Neuronal stem cell (in vitro differentiated cells): ENCODE data around the gene SEPTIN5.

Experiments used
- DNase-seq: peaks from one replicate; pipeline ENCODE4 v3.0.0-alpha.2; 2013; ENCODE audit warnings: low spot score
- H2AFZ ChIP-seq: one replicate; pipeline ENCODE4 v1.6.1; 2013; ENCODE audit warnings: mild to moderate bottlenecking, low read length, inconsistent platforms
- H2AK5ac ChIP-seq: 2 replicates; pipeline ENCODE4 v1.6.1; 2013; ENCODE audit warnings: low read depth, mild to moderate bottlenecking, inconsistent platforms, low read length, moderate library complexity, mixed read lengths
- H2BK120ac ChIP-seq: 2 replicates; pipeline ENCODE4 v1.6.1; 2013; ENCODE audit warnings: low read depth, mild to moderate bottlenecking, inconsistent platforms, low read length, moderate library complexity, mixed read lengths
- H2BK12ac ChIP-seq: one replicate; pipeline ENCODE4 v1.6.1; 2013; ENCODE audit warnings: low read length, inconsistent platforms
- H2BK15ac ChIP-seq: 2 replicates; pipeline ENCODE4 v1.6.1; 2013; ENCODE audit warnings: mild to moderate bottlenecking, low read length, inconsistent platforms, mixed read lengths
- H2BK5ac ChIP-seq: one replicate; pipeline ENCODE4 v1.6.1; 2013; ENCODE audit warnings: inconsistent platforms, mild to moderate bottlenecking, low read length, moderate library complexity
- H3K14ac ChIP-seq: one replicate; pipeline ENCODE4 v1.6.1; 2013; ENCODE audit warnings: low read length, inconsistent platforms
- H3K18ac ChIP-seq: 2 replicates; pipeline ENCODE4 v1.6.1; 2013; ENCODE audit warnings: low read length, inconsistent platforms
- H3K23ac ChIP-seq: 2 replicates; pipeline ENCODE4 v1.6.1; 2013; ENCODE audit warnings: low read depth, mild to moderate bottlenecking, mixed read lengths, low read length, inconsistent platforms; ENCODE audit not compliant: poor library complexity
- H3K27ac ChIP-seq: replicated peaks from 3 replicates; pipeline ENCODE4 v1.5.1; 2013; ENCODE audit warnings: low read length, inconsistent platforms
- H3K27me3 ChIP-seq, 3 experiments: 2 replicates each; pipeline ENCODE4 v1.6.1; 2013; ENCODE audit warnings: low read length in 3 of 3, mild to moderate bottlenecking in 2 of 3, inconsistent platforms in 1 of 3, low read depth in 1 of 3, mixed read lengths in 1 of 3, moderate library complexity in 1 of 3; ENCODE audit not compliant: control insufficient read depth in 3 of 3, insufficient read depth in 3 of 3
- H3K36me3 ChIP-seq, 2 donors: replicated peaks in 1 of 2; 2 replicates each; pipeline ENCODE4 v1.6.1; 2013; ENCODE audit warnings: low read length in 2 of 2; ENCODE audit not compliant: control insufficient read depth in 2 of 2, insufficient read depth in 2 of 2
- H3K4ac ChIP-seq: 2 replicates; pipeline ENCODE4 v1.6.1; 2013; ENCODE audit warnings: inconsistent platforms, mild to moderate bottlenecking, low read length, moderate library complexity
- H3K4me1 ChIP-seq, 2 donors: 1 replicate in 1 of 2; 2 replicates in 1 of 2; pipeline ENCODE4 v1.6.1; 2013; ENCODE audit warnings: low read length in 2 of 2, low read depth in 1 of 2; ENCODE audit not compliant: control insufficient read depth in 2 of 2, insufficient read depth in 1 of 2
- H3K4me2 ChIP-seq: one replicate; pipeline ENCODE4 v1.6.1; 2013; ENCODE audit warnings: mild to moderate bottlenecking, low read length, inconsistent platforms; ENCODE audit not compliant: insufficient read depth, poor library complexity, severe bottlenecking
- H3K4me3 ChIP-seq, 2 donors: 2 replicates each; pipeline ENCODE4 v1.5.1; 2013; ENCODE audit warnings: low read length in 2 of 2, mild to moderate bottlenecking in 2 of 2, inconsistent platforms in 1 of 2, moderate library complexity in 1 of 2
- H3K79me1 ChIP-seq: one replicate; pipeline ENCODE4 v1.6.1; 2013; ENCODE audit warnings: low read depth, mild to moderate bottlenecking, inconsistent platforms, low read length, moderate library complexity
- H3K9ac ChIP-seq: one replicate; pipeline ENCODE4 v1.6.1; 2013; ENCODE audit warnings: mild to moderate bottlenecking, low read depth, low read length, inconsistent platforms; ENCODE audit not compliant: poor library complexity
- H3K9me3 ChIP-seq, 2 donors: replicated peaks in 1 of 2; 2 replicates each; pipeline versions ENCODE3 to v1.6.1; 2013; ENCODE audit warnings: low read length in 2 of 2, mild to moderate bottlenecking in 2 of 2, inconsistent platforms in 1 of 2, low read depth in 1 of 2, mixed read lengths in 1 of 2, moderate library complexity in 1 of 2; ENCODE audit not compliant: control insufficient read depth in 2 of 2, insufficient read depth in 1 of 2
- H4K8ac ChIP-seq: one replicate; pipeline ENCODE4 v1.6.1; 2013; ENCODE audit warnings: low read depth, mild to moderate bottlenecking, inconsistent platforms, low read length, moderate library complexity
- H4K91ac ChIP-seq: one replicate; pipeline ENCODE4 v1.6.1; 2013; ENCODE audit warnings: low read length, low read depth, mild to moderate bottlenecking, inconsistent platforms; ENCODE audit not compliant: poor library complexity
- WGBS, 2 donors: extraction: QIAGEN DNeasy Blood & Tissue Kit; methylation state at CpG; one replicate each; pipeline ENCODE4 v1.1.7; 2013; ENCODE audit warnings: missing lambda C conversion rate in 2 of 2, mixed read lengths in 1 of 2; ENCODE audit not compliant: insufficient read length in 2 of 2, insufficient replicate concordance in 1 of 2; ENCODE audit errors: extremely low coverage in 2 of 2; 5-methylcytosine and 5-hydroxymethylcytosine counted together

SEPTIN5 gene

DNA sequence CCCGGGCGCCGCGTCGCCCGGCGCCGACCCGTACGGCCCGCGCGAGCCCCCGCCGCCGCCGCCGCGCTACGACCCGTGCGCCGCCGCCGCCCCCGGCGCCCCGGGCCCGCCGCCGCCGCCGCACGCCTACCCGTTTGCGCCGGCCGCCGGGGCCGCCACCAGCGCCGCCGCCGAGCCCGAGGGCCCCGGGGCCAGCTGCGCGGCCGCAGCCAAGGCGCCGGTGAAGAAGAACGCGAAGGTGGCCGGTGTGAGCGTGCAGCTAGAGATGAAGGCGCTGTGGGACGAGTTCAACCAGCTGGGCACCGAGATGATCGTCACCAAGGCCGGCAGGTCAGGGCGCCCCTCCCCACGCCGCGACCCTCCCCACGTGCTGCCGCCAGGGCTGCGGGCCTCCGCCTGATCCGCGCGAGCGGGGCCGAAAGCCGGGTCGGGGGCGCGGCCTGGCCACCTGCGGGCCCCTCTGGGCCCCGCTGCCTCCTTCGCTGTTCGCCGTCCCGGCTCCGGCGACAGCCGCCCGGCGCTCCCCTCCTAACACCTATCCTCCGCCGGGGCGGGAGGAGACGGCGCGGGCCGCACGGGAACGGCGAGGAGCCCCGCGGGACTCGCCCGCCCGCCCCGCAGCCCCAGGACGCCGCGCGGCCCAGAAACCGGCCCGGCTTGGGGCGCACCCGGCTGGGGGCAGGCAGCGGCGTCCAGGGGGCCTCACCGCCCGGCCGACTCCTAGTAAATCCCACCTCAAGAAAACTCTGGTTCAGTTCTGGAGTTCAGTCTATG, 46.8 kb downstream of the SEPTIN5 start:
- Histone ChIP-seq H3K23ac (peak overlapping the region; percentile 94), H3K14ac (peak overlapping the region; percentile 71), H2BK12ac (peak overlapping the region; percentile 58), H3K27ac (no peak overlapping the region), H3K18ac (peak overlapping the region; percentile 93), H2BK120ac (no peak overlapping the region), H2AFZ (peak overlapping the region; percentile 81), H3K9me3 (peaks cover 6 to 14% of the 10 kb centered on the region in 2 donors), H3K4ac (no peak overlapping the region), H2BK15ac (no peak overlapping the region), H3K4me1 (peaks cover 6 to 11% of the 10 kb centered on the region in 2 donors), H3K27me3 (peaks cover 83 to 96% (median 93%) of the 10 kb centered on the region in 3 experiments), H3K4me2 (peak overlapping the region; percentile 69), H3K79me1 (no peaks in the 10 kb centered on the region), H3K36me3 (no peaks in the 10 kb centered on the region), H2BK5ac (no peak overlapping the region), H4K91ac (no peak overlapping the region), H3K4me3 (peak overlapping the region; percentile 17 to 61), H4K8ac (no peak overlapping the region), H3K9ac (peak overlapping the region; percentile 44), H2AK5ac (no peak overlapping the region)
- no CpG with 5 or more reads among the region's 117 CpGs for WGBS, 2 donors
- no peak for DNase-seq

DNA sequence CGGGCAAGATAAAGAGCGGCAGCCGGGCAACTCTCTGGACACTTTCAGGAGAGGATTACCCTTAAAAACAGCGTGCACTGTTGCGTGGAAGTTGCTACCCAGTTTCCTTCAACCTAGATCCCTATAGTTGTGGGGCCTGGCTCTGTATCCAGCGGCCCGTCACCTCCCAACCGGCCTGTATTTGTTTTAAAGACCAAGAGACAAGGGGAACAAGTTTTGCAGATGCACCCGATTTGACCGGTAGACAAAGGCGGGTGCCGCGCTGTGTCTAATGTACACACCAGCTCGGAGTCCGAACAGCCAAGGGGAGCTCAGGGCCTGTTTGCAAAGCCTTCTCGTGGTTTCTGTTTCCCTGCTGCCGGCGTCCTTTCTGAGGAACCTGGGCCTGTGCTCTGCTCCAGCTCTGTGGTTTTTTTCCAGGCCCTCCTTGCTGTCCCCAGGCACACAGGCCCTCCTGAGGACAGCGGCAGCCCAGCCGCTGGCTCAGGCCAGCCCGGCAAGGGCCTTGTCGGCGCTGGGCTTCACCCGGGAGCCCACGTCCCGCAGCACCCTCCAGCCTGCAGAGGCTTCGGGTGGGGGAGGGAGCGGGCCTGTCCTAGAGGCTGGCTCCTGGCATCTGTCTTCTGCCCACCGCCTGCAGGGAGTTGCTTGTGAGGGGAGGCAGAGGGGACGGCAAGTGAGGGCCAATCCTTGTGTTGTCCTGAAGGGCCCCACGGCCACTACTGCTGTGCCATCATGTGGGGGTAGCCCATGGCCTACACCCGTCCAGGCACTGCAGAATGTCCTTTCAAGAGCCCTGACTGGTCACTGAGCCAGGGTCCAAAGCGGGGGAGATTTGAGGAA, 47.6 kb downstream of the SEPTIN5 start:
- Histone ChIP-seq H2BK12ac (peak overlapping the region; percentile 73), H3K27ac (no peak overlapping the region), H3K23ac (peak overlapping the region; percentile 94), H3K4me2 (peak overlapping the region; percentile 18), H3K9ac (no peak overlapping the region), H3K4ac (peak overlapping the region; percentile 37), H2BK15ac (peak overlapping the region; percentile 98), H4K8ac (no peak overlapping the region), H2BK5ac (peak overlapping the region; percentile 75), H2BK120ac (no peak overlapping the region), H3K9me3 (peaks cover 6 to 14% of the 10 kb centered on the region in 2 donors), H3K27me3 (peaks cover 86 to 96% (median 93%) of the 10 kb centered on the region in 3 experiments), H3K36me3 (no peaks in the 10 kb centered on the region), H3K4me3 (peak overlapping the region in 1 of 2 donors; percentile 49), H2AK5ac (peak overlapping the region; percentile 97), H3K18ac (peak overlapping the region; percentile 83), H3K79me1 (no peaks in the 10 kb centered on the region), H4K91ac (no peak overlapping the region), H3K14ac (no peak overlapping the region), H3K4me1 (peaks cover 6 to 9% of the 10 kb centered on the region in 2 donors), H2AFZ (peak overlapping the region; percentile 81)
- DNase-seq, result no peak
- WGBS, 2 donors, result no CpG with 5 or more reads among the region's 33 CpGs

DNA sequence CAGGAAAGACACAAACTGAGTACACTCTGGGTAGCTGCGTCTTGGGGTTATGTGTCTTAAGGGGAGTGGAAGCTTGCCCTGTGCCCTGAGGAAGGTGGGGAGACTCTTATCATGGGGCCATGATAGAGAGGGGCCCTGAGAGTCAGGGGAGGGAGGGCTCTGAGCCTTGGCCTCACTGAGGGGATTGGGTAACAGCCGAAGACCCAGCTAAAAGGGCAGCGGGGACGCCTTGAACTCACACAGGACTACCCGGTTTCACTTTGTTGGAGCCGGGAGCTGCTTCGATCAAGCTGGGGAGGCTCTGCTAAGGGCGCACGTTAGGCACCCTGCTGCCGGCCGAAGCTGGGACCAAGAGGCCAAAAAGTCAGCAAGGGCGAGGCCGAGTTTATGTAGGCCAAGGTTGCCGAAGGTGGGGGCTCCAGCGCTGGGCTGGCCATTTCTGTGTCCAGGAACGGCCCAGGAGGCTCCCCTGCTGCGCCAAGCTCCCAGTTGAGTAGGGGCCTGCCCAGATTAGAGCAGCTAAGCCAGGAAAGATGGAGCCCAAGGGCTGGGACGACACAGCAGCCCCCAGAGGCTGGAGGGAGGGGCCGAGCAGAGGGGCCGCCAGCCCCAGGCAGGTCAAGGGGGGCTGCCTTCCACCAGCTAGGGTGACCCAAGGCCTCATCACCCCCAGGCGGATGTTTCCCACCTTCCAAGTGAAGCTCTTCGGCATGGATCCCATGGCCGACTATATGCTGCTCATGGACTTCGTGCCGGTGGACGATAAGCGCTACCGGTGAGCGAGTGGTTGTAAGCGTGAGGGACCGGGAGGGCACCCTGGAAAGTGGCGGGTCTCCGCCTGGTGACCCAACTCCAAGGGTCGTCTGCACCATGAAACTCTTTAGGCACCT, 48.5 kb downstream of the SEPTIN5 start:
- Histone ChIP-seq H2BK120ac (no peak overlapping the region), H3K36me3 (no peaks in the 10 kb centered on the region), H3K9me3 (peaks cover 7 to 14% of the 10 kb centered on the region in 2 donors), H3K23ac (peak overlapping the region; percentile 94), H3K18ac (peak overlapping the region; percentile 87), H4K91ac (no peak overlapping the region), H3K79me1 (no peaks in the 10 kb centered on the region), H3K14ac (peak overlapping the region; percentile 6), H2AK5ac (peak overlapping the region; percentile 97), H2AFZ (peak overlapping the region; percentile 81), H3K27ac (no peak overlapping the region), H3K27me3 (peaks cover 87 to 96% (median 93%) of the 10 kb centered on the region in 3 experiments), H3K4me2 (peak overlapping the region; percentile 18), H3K4me1 (peaks cover 10 to 13% of the 10 kb centered on the region in 2 donors), H2BK15ac (peak overlapping the region; percentile 98), H3K9ac (no peak overlapping the region), H2BK12ac (peak overlapping the region; percentile 73), H4K8ac (no peak overlapping the region), H2BK5ac (peak overlapping the region; percentile 75), H3K4me3 (peak overlapping the region in 1 of 2 donors; percentile 32), H3K4ac (peak overlapping the region; percentile 37)
- no peak for DNase-seq
- WGBS, 2 donors, result no CpG with 5 or more reads among the region's 34 CpGs
